A673 (cell line): Measurements from ENCODE around the gene GAS2L2.

Source experiments
- EZH2 ChIP-seq: fragments of 200-600 bp; sonication (generic); IDR thresholded peaks from 2 replicates; pipeline ENCODE4 v1.6.1; 2017; ENCODE audit warnings: borderline replicate concordance, low read depth, mild to moderate bottlenecking, mixed read lengths, antibody characterized with exemption, low read length; ENCODE audit not compliant: poor library complexity, severe bottlenecking
- TF ChIP-seq, protein P1 (sequence below): fragments of 300-800, 200-600 bp; sonication (generic); conservative IDR thresholded peaks from 2 replicates; pipeline ENCODE4 v1.5.1; 2017; ENCODE audit warnings: low read depth, mild to moderate bottlenecking, antibody characterized with exemption, low read length, moderate library complexity, mixed read lengths

- TF ChIP-seq, protein P1, sequence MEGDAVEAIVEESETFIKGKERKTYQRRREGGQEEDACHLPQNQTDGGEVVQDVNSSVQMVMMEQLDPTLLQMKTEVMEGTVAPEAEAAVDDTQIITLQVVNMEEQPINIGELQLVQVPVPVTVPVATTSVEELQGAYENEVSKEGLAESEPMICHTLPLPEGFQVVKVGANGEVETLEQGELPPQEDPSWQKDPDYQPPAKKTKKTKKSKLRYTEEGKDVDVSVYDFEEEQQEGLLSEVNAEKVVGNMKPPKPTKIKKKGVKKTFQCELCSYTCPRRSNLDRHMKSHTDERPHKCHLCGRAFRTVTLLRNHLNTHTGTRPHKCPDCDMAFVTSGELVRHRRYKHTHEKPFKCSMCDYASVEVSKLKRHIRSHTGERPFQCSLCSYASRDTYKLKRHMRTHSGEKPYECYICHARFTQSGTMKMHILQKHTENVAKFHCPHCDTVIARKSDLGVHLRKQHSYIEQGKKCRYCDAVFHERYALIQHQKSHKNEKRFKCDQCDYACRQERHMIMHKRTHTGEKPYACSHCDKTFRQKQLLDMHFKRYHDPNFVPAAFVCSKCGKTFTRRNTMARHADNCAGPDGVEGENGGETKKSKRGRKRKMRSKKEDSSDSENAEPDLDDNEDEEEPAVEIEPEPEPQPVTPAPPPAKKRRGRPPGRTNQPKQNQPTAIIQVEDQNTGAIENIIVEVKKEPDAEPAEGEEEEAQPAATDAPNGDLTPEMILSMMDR, result no peak
- no peak for TF ChIP-seq EZH2
Measured at GRCh38 chr17:35744830-35745229, 8.2 kb downstream of the GAS2L2 start.
